ENCODE measurements around the gene IL25.
"Not testable (repeated sequence)": the region's sequence is repeated elsewhere in the genome, so short reads cannot be mapped to it uniquely, and the experiment has no call there.

Gene IL25

GRCh38 chr14:23387916-23388882 lies 15.6 kb downstream of the IL25 start:
- TF ChIP-seq, protein P1, sequence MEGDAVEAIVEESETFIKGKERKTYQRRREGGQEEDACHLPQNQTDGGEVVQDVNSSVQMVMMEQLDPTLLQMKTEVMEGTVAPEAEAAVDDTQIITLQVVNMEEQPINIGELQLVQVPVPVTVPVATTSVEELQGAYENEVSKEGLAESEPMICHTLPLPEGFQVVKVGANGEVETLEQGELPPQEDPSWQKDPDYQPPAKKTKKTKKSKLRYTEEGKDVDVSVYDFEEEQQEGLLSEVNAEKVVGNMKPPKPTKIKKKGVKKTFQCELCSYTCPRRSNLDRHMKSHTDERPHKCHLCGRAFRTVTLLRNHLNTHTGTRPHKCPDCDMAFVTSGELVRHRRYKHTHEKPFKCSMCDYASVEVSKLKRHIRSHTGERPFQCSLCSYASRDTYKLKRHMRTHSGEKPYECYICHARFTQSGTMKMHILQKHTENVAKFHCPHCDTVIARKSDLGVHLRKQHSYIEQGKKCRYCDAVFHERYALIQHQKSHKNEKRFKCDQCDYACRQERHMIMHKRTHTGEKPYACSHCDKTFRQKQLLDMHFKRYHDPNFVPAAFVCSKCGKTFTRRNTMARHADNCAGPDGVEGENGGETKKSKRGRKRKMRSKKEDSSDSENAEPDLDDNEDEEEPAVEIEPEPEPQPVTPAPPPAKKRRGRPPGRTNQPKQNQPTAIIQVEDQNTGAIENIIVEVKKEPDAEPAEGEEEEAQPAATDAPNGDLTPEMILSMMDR (conservative IDR thresholded peaks at IDR 0.05; ENCODE audit: low read depth, low read length), result no peak
- H3K4me1 ChIP-seq (ENCODE audit: low read depth, poor library complexity, severe bottlenecking), result no peaks in the 10 kb centered on the region
- H3K27me3 ChIP-seq (ENCODE audit: insufficient read depth, low read depth), result peaks cover 16% of the 10 kb centered on the region; the same call in 1 of the 2 replicates
- H2AFZ ChIP-seq (ENCODE audit: low read depth), result no peak overlapping the region
- no peak overlapping the region for H3K4me3 ChIP-seq (IDR thresholded peaks at IDR 0.05; ENCODE audit: insufficient read depth, low read depth, low read length)
- H3K4me2 ChIP-seq, result no peak overlapping the region
- H3K79me2 ChIP-seq (ENCODE audit: insufficient read depth, low read depth), result no peaks in the 10 kb centered on the region
- H3K36me3 ChIP-seq (ENCODE audit: insufficient read depth), result no peaks in the 10 kb centered on the region
- H3K9ac ChIP-seq, result no peak overlapping the region
- no peaks in the 10 kb centered on the region for H4K20me1 ChIP-seq (ENCODE audit: insufficient read depth)
- no peak overlapping the region for H3K27ac ChIP-seq

- H3K9ac ChIP-seq, result no peak overlapping the region
- peaks cover 16% of the 10 kb centered on the region; the same call in 1 of the 2 replicates for H3K27me3 ChIP-seq (ENCODE audit: insufficient read depth, low read depth)
- no peak overlapping the region for H3K4me3 ChIP-seq (IDR thresholded peaks at IDR 0.05; ENCODE audit: insufficient read depth, low read depth, low read length)
- no peaks in the 10 kb centered on the region for H4K20me1 ChIP-seq (ENCODE audit: insufficient read depth)
- H3K79me2 ChIP-seq (ENCODE audit: insufficient read depth, low read depth), result no peaks in the 10 kb centered on the region
- no peak overlapping the region for H3K27ac ChIP-seq
- H3K4me2 ChIP-seq, result no peak overlapping the region
- TF ChIP-seq, protein P1 (conservative IDR thresholded peaks at IDR 0.05; ENCODE audit: low read depth, low read length), result no peak
- no peak overlapping the region for H2AFZ ChIP-seq (ENCODE audit: low read depth)
- no peaks in the 10 kb centered on the region for H3K36me3 ChIP-seq (ENCODE audit: insufficient read depth)
- H3K4me1 ChIP-seq (ENCODE audit: low read depth, poor library complexity, severe bottlenecking), result no peaks in the 10 kb centered on the region
Observed at GRCh38 chr14:23388996-23389395, 16.4 kb downstream of the IL25 start.

DNA sequence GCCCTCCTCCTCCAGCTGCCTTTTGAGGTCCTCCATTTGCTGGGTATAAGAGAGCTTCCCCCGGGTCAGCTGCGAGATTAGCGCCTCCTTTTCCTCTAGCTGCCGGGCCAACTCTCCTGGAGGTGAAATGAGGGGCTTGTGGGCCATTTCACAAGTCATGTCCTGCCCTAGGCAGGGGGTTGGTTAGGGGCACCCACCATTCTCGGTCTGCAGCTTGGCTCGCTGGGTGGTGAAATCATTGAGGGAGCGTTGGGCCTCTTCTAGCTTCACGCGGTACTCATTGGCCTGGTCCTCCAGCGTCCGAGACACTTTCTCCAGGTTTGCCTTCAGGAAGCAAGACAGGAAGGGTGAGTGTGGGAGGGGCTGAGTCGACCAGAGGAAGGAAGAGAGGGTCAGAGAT lies 16.8 kb downstream of the IL25 start:
- TF ChIP-seq, protein P1 (conservative IDR thresholded peaks at IDR 0.05; ENCODE audit: low read depth, low read length), result no peak
- Histone ChIP-seq H3K36me3 (ENCODE audit: insufficient read depth) (no peaks in the 10 kb centered on the region), H2AFZ (ENCODE audit: low read depth) (no peak overlapping the region), H3K9ac (no peak overlapping the region), H3K4me1 (ENCODE audit: low read depth, poor library complexity, severe bottlenecking) (no peaks in the 10 kb centered on the region), H3K4me2 (no peak overlapping the region), H3K4me3 (IDR thresholded peaks at IDR 0.05; ENCODE audit: insufficient read depth, low read depth, low read length) (no peak overlapping the region), H3K27me3 (ENCODE audit: insufficient read depth, low read depth) (peaks cover 16% of the 10 kb centered on the region; the same call in 1 of the 2 replicates), H3K79me2 (ENCODE audit: insufficient read depth, low read depth) (no peaks in the 10 kb centered on the region), H4K20me1 (ENCODE audit: insufficient read depth) (no peaks in the 10 kb centered on the region), H3K27ac (no peak overlapping the region)

DNA sequence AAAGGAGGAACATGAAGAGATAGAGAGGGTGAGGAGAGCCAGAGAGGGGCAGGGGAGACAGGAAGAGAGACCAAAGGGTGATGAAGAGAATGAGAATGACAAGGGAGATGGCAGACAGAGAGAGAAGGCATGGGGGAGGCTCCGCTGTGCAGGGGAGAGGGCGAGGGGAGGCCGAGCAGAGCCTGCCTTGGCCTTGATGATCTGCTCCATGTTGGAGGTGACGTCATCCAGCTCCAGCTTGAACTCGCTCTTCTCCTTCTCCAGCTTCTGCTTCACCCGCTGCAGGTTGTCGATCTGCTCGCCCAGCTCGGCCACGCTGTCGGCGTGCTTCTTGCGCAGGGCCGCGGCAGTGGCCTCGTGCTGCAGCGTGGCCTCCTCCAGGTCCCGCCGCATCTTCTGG lies 17.3 kb downstream of the IL25 start:
- H3K4me1 ChIP-seq (ENCODE audit: low read depth, poor library complexity, severe bottlenecking); H3K79me2 ChIP-seq (ENCODE audit: insufficient read depth, low read depth); H3K4me2 ChIP-seq; H3K4me3 ChIP-seq (IDR thresholded peaks at IDR 0.05; ENCODE audit: insufficient read depth, low read depth, low read length); H4K20me1 ChIP-seq (ENCODE audit: insufficient read depth); H3K9ac ChIP-seq; H2AFZ ChIP-seq (ENCODE audit: low read depth); H3K36me3 ChIP-seq (ENCODE audit: insufficient read depth); H3K27ac ChIP-seq: not testable (repeated sequence)
- peaks cover 16% of the 10 kb centered on the region; the same call in 1 of the 2 replicates for H3K27me3 ChIP-seq (ENCODE audit: insufficient read depth, low read depth)

DNA sequence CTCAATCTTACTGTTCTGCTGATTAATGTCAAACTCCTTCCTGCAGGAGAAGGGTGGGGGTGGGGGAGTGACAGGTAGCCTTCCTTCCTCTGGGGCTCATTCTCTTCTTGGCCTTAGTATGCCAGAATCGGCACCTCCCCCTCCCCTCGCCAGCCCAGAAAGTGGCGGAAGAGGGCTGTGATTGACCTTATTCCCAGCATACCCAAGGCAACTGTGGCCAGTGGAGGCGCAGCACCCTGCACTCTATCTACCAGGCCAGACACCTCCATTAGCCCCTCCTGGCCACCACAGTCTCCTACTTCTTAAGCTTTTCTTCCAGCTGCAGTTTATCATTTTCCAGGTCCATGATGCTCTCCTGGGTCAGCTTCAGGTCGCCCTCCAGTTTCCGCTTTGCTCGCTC lies 20.0 kb downstream of the IL25 start:
- H2AFZ ChIP-seq (ENCODE audit: low read depth), result no peak overlapping the region
- H3K4me2 ChIP-seq, result no peak overlapping the region
- no peaks in the 10 kb centered on the region for H3K4me1 ChIP-seq (ENCODE audit: low read depth, poor library complexity, severe bottlenecking)
- no peak overlapping the region for H3K27ac ChIP-seq
- H3K4me3 ChIP-seq (IDR thresholded peaks at IDR 0.05; ENCODE audit: insufficient read depth, low read depth, low read length), result no peak overlapping the region
- H4K20me1 ChIP-seq (ENCODE audit: insufficient read depth), result no peaks in the 10 kb centered on the region
- peaks cover 8% of the 10 kb centered on the region; the same call in 1 of the 2 replicates for H3K27me3 ChIP-seq (ENCODE audit: insufficient read depth, low read depth)
- no peaks in the 10 kb centered on the region for H3K79me2 ChIP-seq (ENCODE audit: insufficient read depth, low read depth)
- no peak overlapping the region for H3K9ac ChIP-seq
- TF ChIP-seq, protein P1 (conservative IDR thresholded peaks at IDR 0.05; ENCODE audit: low read depth, low read length), result no peak
- no peaks in the 10 kb centered on the region for H3K36me3 ChIP-seq (ENCODE audit: insufficient read depth)
